Ramos (cell line): ENCODE results near the gene ZNF536.

Source experiments
- in situ Hi-C: fragments of 300-500 bp; cut with MboI; formaldehyde crosslinking; loops from one replicate; pipeline ENCODE4 v1.14.3; 2022; ENCODE audit warnings: low sequenced_read_pairs; ENCODE audit not compliant: unreplicated experiment

The ZNF536 gene

GRCh38 chr19:30371960-30372824 is at the start of gene ZNF536:
ZNF536 (plus strand) TSS chr19:30372384; CDS start chr19:30443563, 71,179 bp downstream.
- in situ Hi-C loops = no loop called here

- in situ Hi-C loops = no loop called here
Measured at GRCh38 chr19:30322641-30323320, 49.4 kb upstream of the ZNF536 start.

GRCh38 chr19:30323904-30324303 is 48.3 kb upstream of the ZNF536 start:
- in situ Hi-C loops = no loop called here

- in situ Hi-C loops = no loop called here
Measured at GRCh38 chr19:30324982-30325381, 47.2 kb upstream of the ZNF536 start.

- in situ Hi-C loops = no loop called here
Measured at GRCh38 chr19:30325676-30326392, 46.4 kb upstream of the ZNF536 start.

GRCh38 chr19:30326393-30326710 is 45.8 kb upstream of the ZNF536 start:
- in situ Hi-C loops = no loop called here

GRCh38 chr19:30327331-30327730 is 44.9 kb upstream of the ZNF536 start:
- in situ Hi-C loops = no loop called here

GRCh38 chr19:30328096-30328495 is 44.1 kb upstream of the ZNF536 start:
- in situ Hi-C loops = no loop called here

GRCh38 chr19:30330266-30330665 is 41.9 kb upstream of the ZNF536 start:
- in situ Hi-C loops = no loop called here

GRCh38 chr19:30332445-30333234 is 39.5 kb upstream of the ZNF536 start:
- in situ Hi-C loops = no loop called here

- in situ Hi-C loops = no loop called here
Measured at GRCh38 chr19:30333291-30334065, 38.7 kb upstream of the ZNF536 start.

- in situ Hi-C loops = no loop called here
Measured at GRCh38 chr19:30334841-30335240, 37.3 kb upstream of the ZNF536 start.

- in situ Hi-C loops = no loop called here
Measured at GRCh38 chr19:30335306-30335886, 36.8 kb upstream of the ZNF536 start.

- in situ Hi-C loops = no loop called here
Measured at GRCh38 chr19:30336290-30336689, 35.9 kb upstream of the ZNF536 start.

GRCh38 chr19:30338041-30338456 is 34.1 kb upstream of the ZNF536 start:
- in situ Hi-C loops = no loop called here

GRCh38 chr19:30338878-30339623 is 33.1 kb upstream of the ZNF536 start:
- in situ Hi-C loops = no loop called here

- in situ Hi-C loops = no loop called here
Measured at GRCh38 chr19:30339624-30340525, 32.3 kb upstream of the ZNF536 start.
